ENCODE measurements around the gene FAM20C.

DNA sequence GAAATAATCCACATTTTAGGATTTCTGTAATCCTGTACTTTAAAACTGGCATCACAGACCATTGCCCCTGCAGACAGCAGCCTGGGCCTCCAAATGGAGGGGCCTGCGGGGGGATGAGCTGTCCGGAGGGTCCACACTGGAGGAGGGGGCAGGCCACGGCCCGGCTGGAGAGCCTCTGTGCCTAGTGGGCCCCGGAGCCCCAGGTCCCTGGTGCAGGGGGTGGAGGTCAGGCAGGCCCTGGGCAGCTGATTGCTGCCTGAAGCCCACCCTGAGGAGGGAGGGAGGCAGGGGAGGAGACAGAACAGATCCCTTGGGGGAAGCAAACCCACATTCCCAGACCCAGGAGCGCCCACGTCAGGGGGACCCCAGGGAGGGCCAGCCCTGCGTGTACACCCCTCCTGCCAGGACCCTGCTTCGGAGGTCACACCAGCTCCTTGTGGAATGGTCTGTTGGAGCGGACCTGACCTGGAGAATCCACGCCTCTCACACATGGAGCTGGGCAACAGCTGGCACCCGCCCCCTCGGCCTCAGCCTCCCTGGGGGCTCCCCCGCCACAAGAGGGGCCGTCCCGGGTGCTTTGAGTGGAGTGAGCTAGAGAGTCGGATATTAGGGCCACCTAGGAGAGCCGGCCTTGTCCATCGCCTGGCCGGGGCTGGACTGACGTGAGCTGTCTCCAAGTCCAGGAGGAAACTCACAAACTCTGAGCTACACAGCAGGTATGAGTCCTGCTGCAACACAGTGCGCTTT, 12.2 kb upstream of the FAM20C start:
- TF ChIP-seq, protein P1, sequence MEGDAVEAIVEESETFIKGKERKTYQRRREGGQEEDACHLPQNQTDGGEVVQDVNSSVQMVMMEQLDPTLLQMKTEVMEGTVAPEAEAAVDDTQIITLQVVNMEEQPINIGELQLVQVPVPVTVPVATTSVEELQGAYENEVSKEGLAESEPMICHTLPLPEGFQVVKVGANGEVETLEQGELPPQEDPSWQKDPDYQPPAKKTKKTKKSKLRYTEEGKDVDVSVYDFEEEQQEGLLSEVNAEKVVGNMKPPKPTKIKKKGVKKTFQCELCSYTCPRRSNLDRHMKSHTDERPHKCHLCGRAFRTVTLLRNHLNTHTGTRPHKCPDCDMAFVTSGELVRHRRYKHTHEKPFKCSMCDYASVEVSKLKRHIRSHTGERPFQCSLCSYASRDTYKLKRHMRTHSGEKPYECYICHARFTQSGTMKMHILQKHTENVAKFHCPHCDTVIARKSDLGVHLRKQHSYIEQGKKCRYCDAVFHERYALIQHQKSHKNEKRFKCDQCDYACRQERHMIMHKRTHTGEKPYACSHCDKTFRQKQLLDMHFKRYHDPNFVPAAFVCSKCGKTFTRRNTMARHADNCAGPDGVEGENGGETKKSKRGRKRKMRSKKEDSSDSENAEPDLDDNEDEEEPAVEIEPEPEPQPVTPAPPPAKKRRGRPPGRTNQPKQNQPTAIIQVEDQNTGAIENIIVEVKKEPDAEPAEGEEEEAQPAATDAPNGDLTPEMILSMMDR (IDR thresholded peaks at IDR 0.05), result no peak
- TF ChIP-seq ZFX (IDR thresholded peaks at IDR 0.05; ENCODE audit: borderline replicate concordance), result no peak

All from 22Rv1 (cell line).